ENCODE measurements around the gene STEAP3. TPM values are rescaled to one million over a fixed set of nuclear protein-coding genes. Genes with fewer than 3 reads are reported as not detected.
A peak's percentile ranks its signal among the peaks of the same experiment; 100 is the strongest.

Gene STEAP3
- polyA plus RNA-seq, 1 donor from 2014 or later: 1.2 TPM

DNA sequence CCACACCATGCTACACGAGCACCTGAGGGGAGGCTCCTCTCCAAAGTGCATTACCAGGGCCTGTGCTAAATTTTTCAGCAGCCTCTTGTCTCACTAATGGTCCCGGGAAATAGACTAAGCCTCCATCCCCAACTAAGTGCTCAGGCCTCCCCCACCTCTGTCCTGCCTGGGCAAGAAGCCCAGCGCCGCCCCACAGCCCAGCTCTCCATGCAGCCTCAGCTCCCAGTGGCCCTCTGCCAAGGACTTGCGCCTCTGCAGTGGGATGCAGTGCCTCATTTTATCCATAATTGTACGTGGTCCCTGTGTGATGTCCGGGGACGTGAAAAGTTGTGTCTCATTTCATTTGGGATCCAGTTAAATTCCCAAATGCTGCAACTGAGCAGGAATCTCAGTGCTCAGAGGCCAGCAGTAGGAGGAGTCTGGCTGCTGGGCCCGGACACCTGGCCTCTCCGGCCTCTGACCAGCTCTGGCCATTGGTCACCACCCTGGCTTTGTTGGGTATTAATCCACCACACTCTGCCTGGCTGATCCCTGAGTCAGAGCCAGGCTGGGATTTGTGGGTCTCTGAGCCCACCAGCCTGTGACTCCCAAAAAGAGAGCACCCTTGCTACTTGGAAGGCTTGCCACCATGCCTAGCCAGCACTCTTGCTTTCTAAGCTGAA is 11.4 kb upstream of the STEAP3 start:
- H3K27me3 Mint-ChIP-seq: peaks cover 7% of the 10 kb centered on the region
- no peak overlapping the region for H3K4me3 Mint-ChIP-seq
- no peak overlapping the region for H3K27ac Mint-ChIP-seq
- H3K9me3 Mint-ChIP-seq: no peaks in the 10 kb centered on the region
- peaks cover 2% of the 10 kb centered on the region for H3K36me3 Mint-ChIP-seq
- H3K4me1 Mint-ChIP-seq: no peaks in the 10 kb centered on the region

DNA sequence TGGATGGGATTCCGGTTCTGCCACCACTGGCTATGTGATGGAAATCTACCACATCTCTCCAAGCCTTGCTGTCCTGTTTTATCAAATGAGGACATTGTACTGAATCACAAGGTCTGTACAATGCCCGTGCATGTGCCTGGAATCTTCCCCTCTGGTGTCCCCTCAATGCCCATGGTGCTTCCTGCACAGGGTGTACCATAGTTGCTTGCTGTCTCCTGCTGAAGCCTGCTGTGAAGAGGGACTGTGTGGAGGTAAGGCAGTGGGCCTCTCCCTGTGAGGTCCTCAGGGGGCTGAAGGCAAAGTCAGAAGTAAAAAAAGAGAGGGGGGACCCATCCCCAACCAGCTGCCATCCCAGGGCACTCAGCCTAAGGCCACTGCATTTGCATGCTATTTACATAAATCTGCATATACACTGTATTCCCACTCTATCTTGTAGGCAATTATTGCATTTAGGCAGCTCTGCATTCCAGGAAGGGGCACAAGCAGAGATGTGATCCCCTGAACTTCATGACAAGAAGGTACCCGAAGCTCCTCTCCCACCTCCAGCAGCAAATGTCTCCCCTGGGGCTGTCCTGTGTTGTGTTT is 9.1 kb upstream of the STEAP3 start:
- Mint-ChIP-seq H3K27ac (no peak overlapping the region), H3K36me3 (peaks cover 2% of the 10 kb centered on the region), H3K4me1 (no peaks in the 10 kb centered on the region), H3K4me3 (no peak overlapping the region), H3K27me3 (peaks cover 3% of the 10 kb centered on the region), H3K9me3 (no peaks in the 10 kb centered on the region)

DNA sequence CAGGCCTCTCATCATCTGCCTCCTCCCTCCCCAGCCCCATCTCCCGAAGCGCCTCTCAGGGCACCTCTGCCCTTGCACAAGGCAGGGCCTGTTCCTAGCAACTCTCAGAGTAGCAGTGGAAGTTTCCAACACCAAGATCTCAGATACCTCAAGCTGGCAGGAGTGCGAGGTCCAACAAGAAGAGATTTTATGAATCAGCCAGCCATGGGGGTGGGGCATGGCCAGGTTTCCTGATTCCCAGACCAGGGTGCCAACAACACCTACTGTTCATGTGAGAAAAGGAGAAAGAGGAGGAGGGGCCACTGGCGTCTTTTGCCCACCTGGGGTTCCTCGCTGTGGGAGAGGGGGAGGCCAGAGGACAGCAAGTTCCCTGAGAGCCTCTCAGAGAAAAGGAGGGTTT is 6.6 kb upstream of the STEAP3 start:
- no peak overlapping the region for H3K4me3 Mint-ChIP-seq
- peaks cover 2% of the 10 kb centered on the region for H3K36me3 Mint-ChIP-seq
- H3K27me3 Mint-ChIP-seq: peaks cover 2% of the 10 kb centered on the region
- H3K9me3 Mint-ChIP-seq: no peaks in the 10 kb centered on the region
- H3K27ac Mint-ChIP-seq: no peak overlapping the region
- no peaks in the 10 kb centered on the region for H3K4me1 Mint-ChIP-seq

DNA sequence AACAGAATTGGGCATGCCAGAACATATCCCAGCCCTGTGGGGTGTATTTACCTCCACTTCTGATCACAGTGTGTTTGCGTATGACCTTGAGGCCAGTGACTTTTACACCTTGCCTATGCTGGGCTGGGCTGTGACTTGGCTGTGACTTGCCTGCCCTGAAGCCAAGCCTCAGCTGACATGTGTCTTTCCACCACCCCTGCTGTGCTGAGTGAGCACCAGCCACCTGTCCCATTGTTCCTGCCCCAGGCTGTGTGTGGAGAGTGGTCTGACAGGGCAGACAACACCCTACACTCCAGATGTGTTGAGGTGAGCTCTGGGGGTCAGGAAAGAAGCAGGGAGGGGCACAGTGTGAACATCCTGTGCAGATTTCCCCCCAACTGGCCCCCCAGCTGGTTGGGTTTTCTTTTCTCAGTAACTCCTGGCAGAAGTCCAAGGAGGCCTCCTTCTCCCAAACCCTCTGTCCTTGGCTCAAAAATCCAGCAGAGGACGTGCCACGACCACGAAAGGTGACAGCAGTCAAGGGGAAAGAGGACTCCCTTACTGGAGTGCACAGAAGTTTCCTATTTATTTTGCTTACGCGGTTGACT is 5.1 kb upstream of the STEAP3 start:
- Mint-ChIP-seq H3K27ac (no peak overlapping the region), H3K4me3 (peak overlapping the region in 1 of 4 donors; percentile 23), H3K9me3 (no peaks in the 10 kb centered on the region), H3K27me3 (peaks cover 3% of the 10 kb centered on the region), H3K36me3 (peaks cover 2% of the 10 kb centered on the region), H3K4me1 (peaks cover 0 to 1% (median 1%) of the 10 kb centered on the region in 3 donors)

DNA sequence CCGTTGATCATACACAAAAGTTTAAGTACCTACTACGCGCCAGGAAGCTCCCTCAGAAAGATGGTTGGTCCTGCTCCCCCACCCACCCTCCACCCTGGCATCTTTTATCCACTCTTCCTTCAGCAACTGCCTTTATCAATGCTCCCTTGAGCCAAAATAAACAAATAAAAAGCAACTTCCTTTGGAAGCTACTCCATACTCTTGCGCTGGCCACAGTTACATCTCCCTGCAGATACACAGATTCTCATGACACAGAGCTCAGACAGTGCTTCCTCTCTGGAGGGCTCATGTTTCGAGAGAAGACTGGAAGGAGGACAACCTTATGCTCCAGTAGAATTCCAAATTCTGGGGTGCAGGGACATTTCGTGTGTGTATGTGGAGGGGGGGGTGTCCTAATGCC is 3.8 kb upstream of the STEAP3 start:
- peaks cover 1% of the 10 kb centered on the region for H3K36me3 Mint-ChIP-seq
- no peak overlapping the region for H3K4me3 Mint-ChIP-seq
- no peaks in the 10 kb centered on the region for H3K9me3 Mint-ChIP-seq
- peaks cover 0 to 5% (median 2%) of the 10 kb centered on the region in 3 donors for H3K4me1 Mint-ChIP-seq
- peak overlapping the region in 1 of 3 donors; percentile 29 for H3K27ac Mint-ChIP-seq
- peaks cover 5% of the 10 kb centered on the region for H3K27me3 Mint-ChIP-seq

DNA sequence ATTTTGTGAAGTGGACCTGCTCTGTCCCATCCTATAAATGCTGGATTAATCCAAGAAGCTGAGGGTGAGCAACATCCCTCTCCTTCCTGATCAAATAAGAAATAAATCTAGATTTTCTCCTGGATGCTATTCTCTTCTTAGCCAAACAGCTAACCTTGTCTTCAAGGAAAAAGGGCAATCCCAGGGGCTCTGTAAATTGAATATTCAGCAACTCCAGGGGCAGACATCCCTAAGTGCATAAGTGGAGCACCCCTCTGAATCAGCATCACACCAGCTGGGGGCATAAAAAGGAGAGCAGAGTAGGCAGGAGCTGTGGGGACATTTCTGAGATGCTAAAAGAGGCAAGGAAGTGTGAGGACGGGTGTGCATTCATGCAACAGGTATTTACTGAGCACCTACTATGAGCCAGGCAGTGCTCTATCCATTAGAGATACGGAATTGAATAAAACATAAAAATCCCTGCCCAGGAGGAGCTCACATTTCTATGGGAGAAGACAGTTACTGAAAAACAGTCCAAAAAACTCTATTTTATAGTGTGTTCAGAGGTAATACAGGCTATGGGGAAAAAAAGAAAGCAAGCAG is 2.8 kb upstream of the STEAP3 start:
- Mint-ChIP-seq H3K27me3 (peaks cover 8% of the 10 kb centered on the region), H3K4me3 (peak overlapping the region in 2 of 4 donors; percentile 11 to 35)

DNA sequence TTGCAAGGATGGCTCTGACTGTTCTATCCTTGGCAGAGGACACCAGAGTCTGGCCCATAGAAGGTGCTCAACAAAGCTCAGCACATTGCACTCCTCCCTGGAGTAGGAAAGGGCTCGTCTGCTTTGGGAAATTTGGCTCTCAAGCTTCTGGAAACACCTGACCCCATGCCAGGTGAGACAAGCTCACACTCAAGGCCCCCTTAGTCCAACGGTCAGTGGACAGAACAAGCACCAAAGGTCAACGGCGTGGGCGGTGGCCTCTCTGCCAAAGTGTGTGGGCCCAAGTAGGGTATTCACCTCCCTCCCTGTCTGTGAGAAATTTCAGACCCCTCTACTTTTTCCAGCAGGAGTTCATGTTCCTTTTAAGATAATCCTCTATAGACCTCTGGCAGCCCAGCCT is 2.0 kb upstream of the STEAP3 start:
- Mint-ChIP-seq H3K27me3 (peaks cover 8% of the 10 kb centered on the region), H3K4me1 (peaks cover 0 to 8% (median 5%) of the 10 kb centered on the region in 3 donors), H3K4me3 (peak overlapping the region in 2 of 4 donors; percentile 42 to 82), H3K27ac (no peak overlapping the region), H3K9me3 (no peaks in the 10 kb centered on the region), H3K36me3 (no peaks in the 10 kb centered on the region)

More for the DNA sequence above, 2.8 kb upstream of the STEAP3 start:
- Mint-ChIP-seq H3K9me3 (no peaks in the 10 kb centered on the region), H3K36me3 (no peaks in the 10 kb centered on the region), H3K4me1 (peaks cover 0 to 8% (median 5%) of the 10 kb centered on the region in 3 donors), H3K27ac (no peak overlapping the region)

DNA sequence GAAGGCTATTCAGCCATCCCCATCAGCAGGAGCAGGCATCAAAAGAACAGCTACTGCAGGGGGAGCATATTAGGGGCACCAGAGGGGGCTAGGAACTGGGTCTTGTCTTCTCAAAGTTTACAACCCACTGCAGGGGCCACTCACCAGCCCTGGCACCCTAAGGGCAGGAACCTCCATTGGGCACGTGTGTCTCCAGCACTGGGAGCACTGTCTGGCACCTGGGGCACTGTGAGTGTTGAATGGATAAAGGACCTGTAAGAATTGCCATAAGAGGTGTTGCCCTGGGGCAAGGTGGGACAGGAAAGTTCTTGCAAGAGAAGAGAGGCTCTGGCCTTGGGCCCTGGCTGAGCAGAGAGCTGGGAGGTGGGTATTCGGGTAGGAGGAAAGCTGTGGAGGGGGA is 1.4 kb upstream of the STEAP3 start:
- peaks cover 8% of the 10 kb centered on the region for H3K27me3 Mint-ChIP-seq
- no peaks in the 10 kb centered on the region for H3K9me3 Mint-ChIP-seq
- peak overlapping the region; percentile 50 to 91 (median 81) for H3K4me3 Mint-ChIP-seq
- peak overlapping the region in 1 of 3 donors; percentile 81 for H3K27ac Mint-ChIP-seq
- H3K4me1 Mint-ChIP-seq: peaks cover 0 to 8% (median 5%) of the 10 kb centered on the region in 3 donors
- peaks cover under 1% of the 10 kb centered on the region for H3K36me3 Mint-ChIP-seq

DNA sequence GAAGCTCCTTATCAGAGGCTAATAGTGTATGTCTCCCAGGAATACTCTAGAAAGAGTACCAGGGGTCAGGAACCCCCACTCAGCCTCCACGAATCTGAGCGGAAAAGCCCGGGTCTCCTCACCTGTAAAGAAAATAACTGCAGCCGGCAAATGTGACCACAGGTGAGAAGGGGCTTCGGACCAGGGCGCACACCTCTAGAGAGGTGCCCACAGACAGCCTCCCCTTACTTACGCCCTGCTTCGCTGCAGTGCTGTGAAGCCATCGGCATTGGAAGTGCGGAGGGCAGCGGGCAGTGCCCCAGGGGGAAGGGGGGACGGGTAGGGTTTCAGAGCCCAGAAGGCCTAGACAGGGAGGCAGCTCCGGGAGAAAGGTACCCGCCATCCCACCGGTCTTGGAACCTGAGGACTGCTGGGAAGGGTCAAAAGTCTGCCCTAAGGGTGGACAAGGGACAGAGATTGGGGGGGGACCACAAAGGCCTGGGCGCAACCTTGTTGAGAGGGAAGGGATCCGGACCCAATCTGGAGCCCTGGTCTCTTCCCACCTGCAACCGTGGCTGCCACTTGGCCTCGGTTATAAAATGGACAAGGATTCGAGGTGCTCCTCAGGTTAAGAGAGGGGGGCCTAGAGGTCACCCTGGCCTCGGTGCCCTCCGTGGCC is 642 bp upstream of the STEAP3 start:
- Mint-ChIP-seq H3K4me3 (peak overlapping the region; percentile 76 to 88 (median 80)), H3K27me3 (peaks cover 7% of the 10 kb centered on the region), H3K27ac (peak overlapping the region in 1 of 3 donors; percentile 81), H3K4me1 (peaks cover 0 to 8% (median 5%) of the 10 kb centered on the region in 3 donors), H3K9me3 (no peaks in the 10 kb centered on the region), H3K36me3 (peaks cover 3% of the 10 kb centered on the region)

DNA sequence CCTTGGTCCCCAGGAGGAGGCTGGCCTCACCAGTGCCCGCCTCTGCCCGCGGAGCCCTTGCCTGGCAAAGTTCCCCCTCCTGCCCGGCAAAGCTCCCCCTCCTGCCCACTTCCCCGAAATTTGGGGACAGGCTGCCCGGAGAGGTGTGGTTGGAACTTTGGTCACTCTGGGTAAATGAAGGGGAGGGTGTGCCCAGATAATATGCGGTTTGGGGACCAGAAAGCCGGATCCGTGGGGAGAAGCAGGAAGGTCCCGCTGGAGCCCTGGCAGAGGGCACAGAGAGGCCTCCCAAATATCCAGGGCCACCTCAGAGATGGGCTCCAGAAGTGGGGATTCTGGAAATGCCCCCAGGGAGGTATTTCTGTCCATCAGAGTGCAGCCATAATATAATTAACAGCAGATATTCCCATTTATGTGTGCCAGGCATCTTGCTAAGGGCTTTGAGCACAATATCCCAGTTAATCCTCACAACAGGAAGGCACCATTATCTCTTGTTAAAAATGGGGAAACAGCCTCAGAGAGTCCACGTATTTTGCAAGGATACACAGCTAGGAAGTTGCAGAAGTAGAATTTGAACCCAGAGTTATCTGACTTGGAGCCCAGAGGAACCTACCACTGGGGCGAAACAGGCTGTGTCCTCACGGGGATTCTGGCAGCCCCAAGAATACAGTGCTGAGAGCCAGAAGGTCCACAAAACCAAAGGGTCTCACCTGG is 914 bp downstream of the STEAP3 start:
- Mint-ChIP-seq H3K36me3 (peaks cover 3% of the 10 kb centered on the region), H3K27ac (peak overlapping the region in 2 of 3 donors; percentile 26 to 31), H3K27me3 (peaks cover 7% of the 10 kb centered on the region), H3K4me1 (peaks cover 0 to 8% (median 5%) of the 10 kb centered on the region in 3 donors), H3K4me3 (peak overlapping the region; percentile 60 to 85 (median 72)), H3K9me3 (no peaks in the 10 kb centered on the region)

DNA sequence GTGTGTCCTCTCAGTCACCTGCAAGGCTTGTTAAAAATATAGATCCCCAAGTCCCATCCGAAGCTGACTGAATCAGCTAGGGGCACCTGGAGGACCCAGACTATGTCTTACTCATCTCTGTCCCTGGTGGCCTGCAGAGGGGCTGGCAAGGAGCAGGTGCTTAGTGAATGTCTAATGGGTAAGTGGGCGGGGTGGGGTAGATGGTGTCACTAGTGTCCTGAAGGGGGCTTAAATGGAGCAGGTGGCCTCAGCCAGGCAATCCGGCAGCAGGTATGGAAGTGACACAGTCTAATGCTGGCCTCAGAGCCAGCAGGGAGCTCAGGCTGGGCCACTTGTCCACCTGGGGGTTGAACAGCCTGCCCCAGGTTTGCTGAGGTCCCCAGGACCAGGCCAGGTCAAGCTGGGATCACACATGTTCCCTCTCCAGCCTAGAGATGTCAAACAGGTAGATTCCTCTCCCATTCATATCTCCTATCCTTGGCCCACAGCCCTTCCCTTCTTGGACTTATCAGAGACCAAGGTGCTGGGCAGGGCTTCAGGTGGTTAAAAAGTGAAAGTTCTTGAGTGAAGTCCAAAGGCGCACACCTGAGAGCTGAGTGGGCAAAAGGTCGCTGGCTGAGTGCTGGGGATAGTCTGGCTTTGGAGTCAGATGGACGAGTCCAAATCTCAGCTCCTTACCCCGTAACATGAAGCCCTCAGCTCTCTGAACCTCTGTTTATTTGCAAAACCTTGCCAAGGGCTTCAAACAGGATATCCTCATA is 1.7 kb downstream of the STEAP3 start:
- Mint-ChIP-seq H3K4me3 (peak overlapping the region; percentile 55 to 85 (median 62)), H3K4me1 (peaks cover 0 to 8% (median 5%) of the 10 kb centered on the region in 3 donors), H3K27ac (peak overlapping the region in 1 of 3 donors; percentile 26), H3K9me3 (no peaks in the 10 kb centered on the region), H3K27me3 (peaks cover 7% of the 10 kb centered on the region), H3K36me3 (peaks cover 3% of the 10 kb centered on the region)

DNA sequence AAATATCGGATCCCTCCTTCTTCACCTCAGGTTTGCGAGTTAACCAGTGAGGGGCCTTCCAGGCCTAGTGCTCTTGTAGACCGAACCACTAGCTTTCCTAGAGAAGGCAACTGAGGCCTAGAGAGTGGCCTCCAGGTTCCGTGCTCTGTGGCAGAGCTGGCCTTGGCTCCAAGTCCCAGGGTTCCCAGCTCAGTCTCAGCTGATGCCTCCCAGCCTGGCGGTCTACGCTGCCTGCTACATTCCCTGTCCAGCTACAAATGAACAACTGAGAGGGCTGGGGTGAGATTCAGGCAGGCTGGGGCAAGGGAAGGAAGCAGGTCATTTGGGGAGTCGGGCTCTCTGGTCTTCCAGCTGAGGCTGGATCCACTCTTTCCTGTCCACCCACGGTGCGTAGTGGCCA is 2.3 kb downstream of the STEAP3 start:
- H3K27me3 Mint-ChIP-seq: peaks cover 7% of the 10 kb centered on the region
- peak overlapping the region in 2 of 4 donors; percentile 20 to 28 for H3K4me3 Mint-ChIP-seq
- no peaks in the 10 kb centered on the region for H3K9me3 Mint-ChIP-seq
- H3K4me1 Mint-ChIP-seq: peaks cover 0 to 8% (median 5%) of the 10 kb centered on the region in 3 donors
- H3K27ac Mint-ChIP-seq: no peak overlapping the region
- H3K36me3 Mint-ChIP-seq: peaks cover 3% of the 10 kb centered on the region

DNA sequence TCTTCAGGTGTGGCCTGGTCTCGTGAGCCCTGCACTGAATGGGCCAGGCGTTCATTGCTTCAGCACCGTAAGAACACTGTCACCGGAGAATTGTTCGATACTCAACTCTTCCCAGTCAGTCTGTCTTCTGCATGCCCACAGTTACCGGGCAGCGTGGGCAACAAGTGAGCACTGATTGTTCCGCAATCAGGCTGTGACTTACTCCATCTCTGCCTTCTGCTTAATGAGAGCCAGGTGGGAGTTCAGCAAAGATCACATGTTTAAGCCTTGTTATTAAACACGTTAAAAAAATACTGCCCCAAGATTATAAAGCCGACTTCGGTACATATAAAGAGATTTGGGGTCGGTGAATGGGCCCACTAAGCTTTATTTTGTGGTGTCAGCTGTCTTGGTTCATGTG is 3.7 kb downstream of the STEAP3 start:
- Mint-ChIP-seq H3K4me1 (peaks cover 6 to 15% (median 7%) of the 10 kb centered on the region in 3 donors), H3K27me3 (peaks cover 7% of the 10 kb centered on the region), H3K4me3 (no peak overlapping the region), H3K27ac (no peak overlapping the region), H3K36me3 (peaks cover 3% of the 10 kb centered on the region), H3K9me3 (no peaks in the 10 kb centered on the region)

DNA sequence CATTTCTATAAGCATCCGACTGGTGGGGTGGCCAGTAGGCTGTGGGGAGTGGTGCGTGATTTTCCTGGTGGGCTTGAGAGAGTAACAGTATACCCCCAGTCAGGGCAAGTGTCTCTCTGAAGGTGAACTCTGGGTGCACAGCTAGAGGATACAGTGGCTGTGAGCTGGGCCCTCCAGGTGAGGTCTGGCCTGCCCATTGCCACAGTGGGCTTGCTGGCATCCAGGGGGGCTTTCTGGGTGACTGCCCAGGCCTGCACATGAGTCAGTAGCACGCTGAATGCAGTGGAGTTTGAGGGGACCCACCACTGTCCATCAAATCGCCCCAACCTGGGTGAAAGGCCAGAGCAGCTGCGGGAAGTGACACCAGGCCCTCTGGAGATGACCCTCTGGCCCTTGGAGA is 4.5 kb downstream of the STEAP3 start:
- Mint-ChIP-seq H3K9me3 (no peaks in the 10 kb centered on the region), H3K27me3 (peaks cover 5% of the 10 kb centered on the region), H3K36me3 (peaks cover 3% of the 10 kb centered on the region), H3K27ac (no peak overlapping the region), H3K4me1 (peaks cover 11 to 20% (median 11%) of the 10 kb centered on the region in 3 donors), H3K4me3 (no peak overlapping the region)

All from IgD-negative memory B cell (primary cell).